Endodermal cell (in vitro differentiated cells): Measurements from ENCODE around the gene MEIS3. TPM values are rescaled to one million over a fixed set of nuclear protein-coding genes. Genes with fewer than 3 reads are reported as not detected.

ENCODE experiments used
- DNase-seq: peaks from one replicate; pipeline ENCODE4 v3.0.0-alpha.2; 2017
- H3K27ac ChIP-seq: 2 replicates; pipeline ENCODE4 v1.5.1; 2013; ENCODE audit warnings: mild to moderate bottlenecking, low read depth, low read length, moderate library complexity
- H3K27me3 ChIP-seq: 2 replicates; pipeline ENCODE4 v1.6.1; 2013; ENCODE audit warnings: mild to moderate bottlenecking, low read length, moderate library complexity; ENCODE audit not compliant: insufficient read depth, control insufficient read depth, poor library complexity, severe bottlenecking
- H3K36me3 ChIP-seq: 2 replicates; pipeline ENCODE4 v1.7.0; 2013; ENCODE audit warnings: mild to moderate bottlenecking, low read length, moderate library complexity; ENCODE audit not compliant: control insufficient read depth, insufficient read depth
- H3K4me1 ChIP-seq: one replicate; pipeline ENCODE4 v1.7.0; 2013; ENCODE audit warnings: low read length; ENCODE audit not compliant: control insufficient read depth, insufficient read depth
- H3K4me3 ChIP-seq: 2 replicates; pipeline ENCODE4 v1.5.1; 2013; ENCODE audit warnings: mild to moderate bottlenecking, low read length, moderate library complexity
- H3K9ac ChIP-seq: 2 replicates; pipeline ENCODE4 v1.6.1; 2013; ENCODE audit warnings: mild to moderate bottlenecking, low read length, moderate library complexity; ENCODE audit not compliant: poor library complexity, severe bottlenecking; ENCODE audit errors: extremely low read depth
- H3K9me3 ChIP-seq: 2 replicates; pipeline ENCODE4 v1.6.1; 2013; ENCODE audit warnings: mild to moderate bottlenecking, low read length, moderate library complexity; ENCODE audit not compliant: control insufficient read depth
- H3K27ac Mint-ChIP-seq: 2 replicates; pipeline ENCODE4 v1.8.0; 2020; ENCODE audit warnings: mixed read lengths
- H3K27me3 Mint-ChIP-seq: 2 replicates; pipeline ENCODE4 v1.8.0; 2021; ENCODE audit warnings: mild to moderate bottlenecking, mixed read lengths; ENCODE audit not compliant: insufficient read depth
- H3K36me3 Mint-ChIP-seq: 2 replicates; pipeline ENCODE4 v1.8.0; 2020; ENCODE audit warnings: low read depth, mixed read lengths
- H3K4me1 Mint-ChIP-seq: 2 replicates; pipeline ENCODE4 v1.8.0; 2020; ENCODE audit warnings: mixed read lengths
- H3K4me3 Mint-ChIP-seq: 2 replicates; pipeline ENCODE4 v1.8.0; 2020; ENCODE audit warnings: mild to moderate bottlenecking, moderate library complexity, mixed read lengths
- H3K9me3 Mint-ChIP-seq: 2 replicates; pipeline ENCODE4 v1.8.0; 2020; ENCODE audit warnings: mild to moderate bottlenecking, mixed read lengths
- WGBS, 2 experiments: methylation state at CpG; one replicate each; pipeline versions ENCODE4 v1.1.5 to v1.1.7; 2013; ENCODE audit warnings: missing lambda C conversion rate in 2 of 2, mixed read lengths in 1 of 2; ENCODE audit not compliant: insufficient coverage in 1 of 2, insufficient read length in 1 of 2; 5-methylcytosine and 5-hydroxymethylcytosine counted together
- total RNA-seq, 2 donors: library from RNA; stranded (reverse); fragmentation: NEBNext Ultra II Directional in 1 of 2; extraction: Animal tissue kit (Norgen Biotek cat#: 25700) in 1 of 2; gene quantifications; 2 replicates in 1 of 2; 3 replicates in 1 of 2; pipeline ENCODE4 v1.2.1, GENCODE V29; 2021
- TF ChIP-seq, protein P1 (sequence below): fragments of 200-600 bp; sonication (generic); conservative IDR thresholded peaks from 2 replicates; pipeline ENCODE4 v1.5.0; 2021; ENCODE audit warnings: antibody characterized with exemption, mild to moderate bottlenecking

Gene MEIS3
- total RNA-seq, 2 donors from 2014 or later: 47.7 to 132 TPM

DNA sequence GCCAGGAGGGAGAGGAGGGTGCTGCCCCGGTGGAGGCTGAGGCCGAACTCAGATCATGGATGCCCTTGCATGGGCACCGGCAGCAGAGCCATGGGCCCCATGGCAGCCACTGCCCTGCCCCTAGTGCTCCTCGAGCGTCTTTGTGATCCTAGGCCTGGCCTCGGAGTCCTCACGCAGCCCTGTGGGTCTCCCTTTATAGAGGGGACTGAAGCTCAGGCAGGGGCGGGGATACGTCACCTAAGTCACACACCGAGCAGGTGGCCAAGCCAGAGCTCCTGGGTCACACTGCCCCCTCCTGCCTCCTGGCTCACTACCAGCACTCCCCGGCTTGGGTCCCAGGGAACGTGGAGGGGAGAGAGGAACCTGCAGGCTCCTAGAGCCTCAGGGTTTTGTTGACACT is 41.5 kb downstream of the MEIS3 start:
- whole genome bisulfite sequencing, 2 experiments: 95 to 100% methylated on average over 5 to 12 of the region's 12 CpGs
- Mint-ChIP-seq H3K27ac (no peak overlapping the region), H3K9me3 (no peaks in the 10 kb centered on the region), H3K27me3 (no peaks in the 10 kb centered on the region), H3K36me3 (peaks cover 48% of the 10 kb centered on the region), H3K4me1 (no peaks in the 10 kb centered on the region), H3K4me3 (no peak overlapping the region)
- Histone ChIP-seq H3K9me3 (no peaks in the 10 kb centered on the region), H3K4me3 (no peak overlapping the region), H3K27ac (no peak overlapping the region), H3K9ac (no peak overlapping the region), H3K4me1 (no peaks in the 10 kb centered on the region), H3K36me3 (peaks cover 69% of the 10 kb centered on the region), H3K27me3 (no peaks in the 10 kb centered on the region)
- TF ChIP-seq, protein P1, sequence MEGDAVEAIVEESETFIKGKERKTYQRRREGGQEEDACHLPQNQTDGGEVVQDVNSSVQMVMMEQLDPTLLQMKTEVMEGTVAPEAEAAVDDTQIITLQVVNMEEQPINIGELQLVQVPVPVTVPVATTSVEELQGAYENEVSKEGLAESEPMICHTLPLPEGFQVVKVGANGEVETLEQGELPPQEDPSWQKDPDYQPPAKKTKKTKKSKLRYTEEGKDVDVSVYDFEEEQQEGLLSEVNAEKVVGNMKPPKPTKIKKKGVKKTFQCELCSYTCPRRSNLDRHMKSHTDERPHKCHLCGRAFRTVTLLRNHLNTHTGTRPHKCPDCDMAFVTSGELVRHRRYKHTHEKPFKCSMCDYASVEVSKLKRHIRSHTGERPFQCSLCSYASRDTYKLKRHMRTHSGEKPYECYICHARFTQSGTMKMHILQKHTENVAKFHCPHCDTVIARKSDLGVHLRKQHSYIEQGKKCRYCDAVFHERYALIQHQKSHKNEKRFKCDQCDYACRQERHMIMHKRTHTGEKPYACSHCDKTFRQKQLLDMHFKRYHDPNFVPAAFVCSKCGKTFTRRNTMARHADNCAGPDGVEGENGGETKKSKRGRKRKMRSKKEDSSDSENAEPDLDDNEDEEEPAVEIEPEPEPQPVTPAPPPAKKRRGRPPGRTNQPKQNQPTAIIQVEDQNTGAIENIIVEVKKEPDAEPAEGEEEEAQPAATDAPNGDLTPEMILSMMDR: peak; percentile 16
- no peak for DNase-seq

- no peak overlapping the region for H3K27ac ChIP-seq
- Mint-ChIP-seq H3K4me1 (no peaks in the 10 kb centered on the region), H3K27me3 (no peaks in the 10 kb centered on the region), H3K9me3 (no peaks in the 10 kb centered on the region), H3K4me3 (no peak overlapping the region), H3K36me3 (peaks cover 50% of the 10 kb centered on the region), H3K27ac (peak overlapping the region; percentile 28)
- no peaks in the 10 kb centered on the region for H3K4me1 ChIP-seq
- peaks cover 69% of the 10 kb centered on the region for H3K36me3 ChIP-seq
- DNase-seq: no peak
- no peak overlapping the region for H3K4me3 ChIP-seq
- no peak overlapping the region for H3K9ac ChIP-seq
- 94 to 95% methylated on average over 9 to 16 of the region's 16 CpGs for WGBS, 2 experiments
- TF ChIP-seq, protein P1: no peak
- no peaks in the 10 kb centered on the region for H3K27me3 ChIP-seq
- H3K9me3 ChIP-seq: no peaks in the 10 kb centered on the region
Observed at GRCh38 chr19:47377208-47377701, 42.1 kb downstream of the MEIS3 start.

DNA sequence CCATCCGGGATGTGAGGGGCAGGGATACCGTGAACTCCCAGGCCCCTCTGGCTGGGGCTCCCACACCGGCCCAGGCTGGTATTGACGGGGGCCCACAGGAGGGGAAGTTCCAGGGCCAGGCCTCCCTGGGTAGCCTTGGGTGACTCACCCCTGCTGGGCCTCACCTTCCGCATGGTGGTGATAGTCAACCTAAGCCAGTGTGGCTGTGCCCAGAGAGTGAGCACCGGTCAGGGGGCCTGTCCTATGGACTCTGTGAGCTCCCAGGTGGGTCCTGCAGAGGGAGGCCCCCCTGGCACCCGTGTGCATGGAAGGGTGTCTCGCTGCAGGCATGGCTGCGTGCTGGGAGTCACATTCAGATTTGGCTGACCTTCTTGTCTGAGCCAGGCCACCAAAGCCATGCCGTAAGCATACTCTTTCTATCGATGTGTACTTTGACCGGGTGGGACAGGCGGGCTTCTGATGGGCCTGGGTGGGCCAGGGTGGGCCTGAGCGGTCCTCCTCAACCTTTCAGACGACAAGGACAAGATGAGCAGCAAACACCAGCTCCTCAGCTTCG is 42.7 kb downstream of the MEIS3 start:
- peaks cover 52% of the 10 kb centered on the region for H3K36me3 Mint-ChIP-seq
- H3K27ac Mint-ChIP-seq: no peak overlapping the region
- Histone ChIP-seq H3K4me1 (no peaks in the 10 kb centered on the region), H3K27ac (no peak overlapping the region), H3K27me3 (no peaks in the 10 kb centered on the region), H3K9me3 (no peaks in the 10 kb centered on the region), H3K4me3 (no peak overlapping the region), H3K36me3 (peaks cover 69% of the 10 kb centered on the region), H3K9ac (no peak overlapping the region)
- H3K4me1 Mint-ChIP-seq: no peaks in the 10 kb centered on the region
- no peaks in the 10 kb centered on the region for H3K27me3 Mint-ChIP-seq
- no peak for DNase-seq
- 93 to 94% methylated on average over 16 of the region's 16 CpGs for WGBS, 2 experiments
- H3K9me3 Mint-ChIP-seq: no peaks in the 10 kb centered on the region
- TF ChIP-seq, protein P1: no peak
- H3K4me3 Mint-ChIP-seq: no peak overlapping the region
